HG03095 (cell line): Measurements from ENCODE around the gene ABCC8.

Experiments used
- ATAC-seq: cut with Tn5 transposase; IDR thresholded peaks from one replicate; pipeline ENCODE4 v1.9.1; 2021; ENCODE audit warnings: moderate library complexity; ENCODE audit not compliant: unreplicated experiment

The ABCC8 gene

DNA sequence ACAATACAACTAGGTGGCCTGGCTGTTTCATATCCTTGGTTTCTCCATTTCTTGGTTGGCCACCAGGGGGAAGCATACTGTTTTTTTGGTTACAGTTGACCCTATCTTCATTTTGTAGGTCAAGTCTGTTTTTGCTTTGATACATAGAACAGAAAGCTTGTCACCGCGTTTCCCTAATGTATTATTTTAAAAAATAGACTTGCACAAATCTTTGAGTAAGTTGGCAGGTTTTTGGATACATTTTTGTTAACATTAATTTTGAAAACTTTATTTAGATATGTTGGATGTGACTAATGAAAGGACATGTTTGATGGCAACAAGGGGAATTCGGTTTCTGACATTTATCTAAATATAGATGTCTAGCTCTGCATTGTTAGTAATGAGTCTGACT lies 122.0 kb downstream of the ABCC8 start:
- peak; percentile 36 for ATAC-seq

DNA sequence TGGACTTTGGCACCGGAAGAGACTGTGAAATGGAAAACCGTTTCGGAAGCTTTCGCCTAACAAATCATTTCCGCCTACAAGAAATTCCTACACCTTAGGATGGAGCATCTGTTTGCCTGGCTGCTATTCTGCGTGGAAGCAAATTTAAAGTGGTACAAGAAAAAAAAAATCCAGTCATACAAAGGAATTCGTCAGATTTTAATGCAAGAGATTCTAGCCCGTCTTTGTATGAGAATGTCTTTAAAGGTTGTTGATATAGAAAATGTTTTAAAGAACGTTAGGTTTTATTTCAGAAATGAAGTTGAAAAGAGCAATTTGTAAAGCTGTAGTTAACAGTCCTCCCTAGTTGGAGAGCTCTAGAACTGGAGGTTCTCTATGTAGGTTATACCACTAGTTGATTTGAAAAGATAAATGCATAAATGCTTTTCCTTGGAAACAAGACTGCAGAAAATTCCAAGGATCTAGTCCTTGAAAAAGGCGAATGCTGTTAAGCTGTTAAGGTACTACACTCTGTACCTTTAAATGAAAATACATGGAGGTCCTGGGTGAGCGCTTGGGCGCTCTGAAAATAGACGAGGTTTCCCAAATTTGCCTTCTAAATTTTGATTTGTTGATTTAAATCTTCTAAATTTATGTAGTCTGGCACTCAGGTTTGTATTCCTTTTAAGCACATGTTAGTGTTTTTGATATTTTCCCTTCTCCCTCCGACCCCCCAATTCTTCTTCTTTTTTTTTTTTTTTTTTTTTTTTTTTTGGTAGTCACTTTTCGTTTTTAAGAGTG lies 122.6 kb downstream of the ABCC8 start:
- ATAC-seq: no peak

DNA sequence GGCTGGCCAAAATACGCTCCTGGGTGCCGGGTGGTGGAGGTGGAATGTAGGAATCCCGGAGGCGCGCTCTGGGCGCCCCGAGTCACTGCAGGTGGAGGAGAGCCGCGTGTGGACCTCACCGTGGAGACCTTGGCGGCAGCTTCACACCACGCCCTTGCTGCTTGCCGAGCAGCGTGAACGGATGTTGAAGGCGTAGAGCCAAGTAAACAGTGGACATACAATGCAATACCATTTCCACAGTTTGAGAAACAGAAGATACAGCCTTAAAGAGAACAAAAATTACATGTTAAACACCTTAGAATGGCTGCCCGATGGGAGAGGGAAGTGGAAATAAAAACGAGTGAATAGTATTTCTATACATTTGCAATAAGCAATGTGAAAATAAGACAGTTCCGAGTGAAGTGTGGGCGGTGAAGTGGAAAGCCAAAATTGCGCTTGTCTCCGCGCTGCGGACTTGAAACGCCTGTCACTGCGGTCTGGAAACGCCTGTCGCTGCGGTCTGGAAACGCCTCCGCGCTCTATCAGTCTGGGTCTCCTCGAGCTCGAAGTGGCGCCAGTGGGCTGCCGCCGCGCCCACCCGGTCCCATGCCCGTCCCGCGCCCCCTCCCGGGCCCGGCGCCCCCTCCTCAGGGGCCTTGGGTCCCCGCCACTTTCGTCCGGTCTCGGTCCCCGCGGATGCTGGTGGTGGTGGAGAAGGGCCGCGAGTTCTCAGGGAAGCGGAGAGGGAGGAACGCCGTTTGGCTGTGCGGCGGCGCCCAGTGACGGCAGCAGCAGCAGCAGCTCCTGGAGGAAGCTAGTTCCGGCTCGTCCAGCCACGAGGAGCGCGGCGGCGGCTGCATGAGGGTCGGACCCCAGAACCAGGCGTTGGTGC lies 123.5 kb downstream of the ABCC8 start:
- ATAC-seq: no peak

DNA sequence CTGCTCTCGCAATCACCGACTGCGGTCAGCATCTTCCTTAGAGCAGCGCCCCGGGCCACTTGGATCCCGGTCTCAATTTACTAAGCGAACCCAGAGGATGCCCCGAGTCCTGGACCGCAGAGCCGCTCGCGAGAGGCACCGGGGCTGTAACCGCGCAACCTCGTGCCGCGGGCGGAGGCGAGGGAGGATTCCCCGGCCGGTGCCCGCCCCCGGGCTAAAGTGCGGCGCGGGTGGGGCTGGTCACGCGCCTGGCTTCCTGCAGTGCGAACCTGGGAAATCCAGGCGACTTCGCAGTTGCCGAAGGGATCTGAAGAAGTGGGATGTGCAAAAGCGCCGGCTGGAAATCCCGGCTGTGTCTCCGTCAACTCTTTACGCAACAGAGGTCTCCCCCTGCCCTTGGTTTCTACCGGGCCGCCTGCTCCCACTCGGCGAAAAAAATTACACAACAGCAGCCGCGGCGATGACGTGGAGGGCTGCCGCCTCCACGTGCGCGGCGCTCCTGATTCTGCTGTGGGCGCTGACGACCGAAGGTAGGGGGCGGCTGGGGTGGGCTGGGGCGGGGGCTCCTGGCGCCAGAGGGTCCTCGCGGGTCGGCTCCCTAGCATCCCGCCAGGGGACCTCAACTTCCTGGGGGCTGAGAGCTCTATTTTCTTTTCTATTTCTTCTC lies 125.0 kb downstream of the ABCC8 start, which contains the start of gene NCR3LG1:
NCR3LG1 (plus strand) TSS at position 291 of the 667 bp plus-strand sequence; CDS start at position 461, 170 bp downstream.
- no peak for ATAC-seq

GRCh38 chr11:17351172-17351509 lies 125.5 kb downstream of the ABCC8 start:
- no peak for ATAC-seq

DNA sequence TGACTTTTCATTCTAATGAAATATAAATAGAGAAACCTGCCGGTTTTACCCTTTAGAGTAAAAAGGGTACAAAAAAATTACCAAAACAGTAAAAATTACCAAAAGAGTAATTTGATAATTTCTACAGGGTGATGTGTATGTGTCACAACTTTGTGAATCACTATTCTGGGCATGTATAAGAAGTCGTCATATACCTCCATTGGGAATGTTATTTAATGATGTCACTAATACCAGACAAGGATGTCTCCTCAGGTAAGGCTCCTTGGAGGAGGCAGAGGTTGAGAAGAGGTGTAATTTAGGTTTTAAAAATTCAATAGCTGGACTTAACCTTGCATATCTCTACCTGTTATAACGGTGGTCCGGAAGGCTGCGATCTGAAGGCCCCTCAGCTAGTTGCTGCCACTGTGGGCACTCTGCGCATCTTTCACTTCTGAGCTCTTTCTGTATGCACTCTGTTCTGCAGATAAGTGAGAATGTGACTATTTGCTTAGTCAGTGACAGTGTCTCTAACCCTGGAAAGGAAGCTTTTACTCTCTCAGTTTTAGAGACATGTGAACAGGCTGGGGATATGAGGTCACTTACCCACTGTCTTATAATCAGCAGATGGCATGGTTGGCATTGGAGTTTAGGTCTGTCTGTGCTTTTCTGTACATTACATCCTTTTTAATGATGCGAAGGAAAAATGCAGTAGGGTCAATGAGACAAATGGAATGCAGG lies 126.0 kb downstream of the ABCC8 start:
- no peak for ATAC-seq

GRCh38 chr11:17347676-17348075 lies 129.0 kb downstream of the ABCC8 start:
- no peak for ATAC-seq

DNA sequence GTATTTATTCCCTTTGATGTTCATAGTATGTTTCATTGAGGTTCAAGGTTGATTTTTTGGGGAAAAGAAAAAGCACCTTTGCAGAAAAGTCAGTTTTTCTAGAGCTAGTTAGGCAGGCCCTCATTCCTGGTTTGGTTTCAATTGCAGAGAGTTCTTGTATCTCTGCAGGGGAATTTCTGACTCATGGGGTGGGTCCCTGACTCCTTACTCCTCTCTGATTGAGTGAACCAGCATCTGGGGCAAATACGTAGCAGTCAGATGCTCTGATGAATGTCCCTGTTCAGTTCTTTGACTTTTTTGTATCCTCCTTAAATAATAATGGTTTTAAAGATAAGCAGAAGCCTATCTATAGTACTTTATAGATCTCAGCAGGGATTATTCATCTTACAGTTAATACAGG lies 132.7 kb downstream of the ABCC8 start:
- ATAC-seq: no peak

DNA sequence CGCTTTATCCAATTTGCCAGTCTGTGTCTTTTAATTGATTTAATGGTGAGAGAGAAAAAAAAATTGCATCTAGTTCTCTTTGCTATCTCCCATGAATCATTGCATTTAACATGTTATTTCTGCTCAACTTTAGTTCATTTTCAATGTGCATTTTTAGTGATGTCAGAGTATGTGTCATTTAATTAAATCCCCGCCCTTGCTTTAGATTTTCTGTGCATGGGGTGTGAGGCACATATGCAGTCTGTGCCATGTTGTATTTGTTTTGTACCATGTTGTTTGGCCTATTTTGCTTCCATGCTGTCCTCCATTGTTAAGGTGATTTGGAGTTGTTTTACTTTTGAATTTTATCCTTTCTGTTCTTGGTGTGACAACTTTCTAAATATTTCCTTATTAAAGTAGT lies 133.4 kb downstream of the ABCC8 start:
- no peak for ATAC-seq
